CD4-positive, alpha-beta T cell (primary cell): ENCODE results near the gene SLCO4C1. TPM values are rescaled to one million over a fixed set of nuclear protein-coding genes. Genes with fewer than 3 reads are reported as not detected.
A peak's percentile ranks its signal among the peaks of the same experiment; 100 is the strongest.

Source experiments
- ATAC-seq: fragments of 200-7000 bp; cut with Tn5 transposase; one replicate; pipeline ENCODE4 v1.10.0; 2022; ENCODE audit warnings: mild to moderate bottlenecking; ENCODE audit not compliant: poor library complexity
- CTCF ChIA-PET: fragments of 350-600 bp; sonication (Branson Sonifier 250); formaldehyde crosslinking; loops from one replicate; lab custom pipeline; 2021; ENCODE audit warnings: antibody characterized with exemption, inconsistent platforms; lab: Charles Lee
- POLR2A ChIA-PET: fragments of 350-600 bp; sonication (Branson Sonifier 250); formaldehyde crosslinking; loops from one replicate; lab custom pipeline; 2021; ENCODE audit warnings: antibody characterized with exemption, inconsistent platforms; lab: Charles Lee
- DNase-seq, 14 experiments: peaks; one replicate each; pipeline ENCODE4 v3.0.0-alpha.2; 2013 to 2020; ENCODE audit warnings: mixed read lengths in 2 of 14
- H3K27ac ChIP-seq, 2 donors: one replicate each; pipeline versions ENCODE4 v1.5.1 to v1.7.0; 2013; ENCODE audit warnings: low read length in 2 of 2, low read depth in 1 of 2, mild to moderate bottlenecking in 1 of 2
- H3K27me3 ChIP-seq, 2 experiments: 1 replicate in 1 of 2; 2 replicates in 1 of 2; pipeline versions ENCODE4 v1.6.1 to v1.7.0; 2013; ENCODE audit warnings: low read length in 2 of 2, control low read depth in 1 of 2, mild to moderate bottlenecking in 1 of 2, moderate library complexity in 1 of 2; ENCODE audit not compliant: insufficient read depth in 2 of 2, control insufficient read depth in 1 of 2
- H3K36me3 ChIP-seq: one replicate; pipeline ENCODE4 v1.6.1; 2013; ENCODE audit warnings: low read length, control low read depth; ENCODE audit not compliant: insufficient read depth
- H3K4me1 ChIP-seq: one replicate; pipeline ENCODE4 v1.6.1; 2013; ENCODE audit warnings: low read length, control low read depth; ENCODE audit not compliant: insufficient read depth
- H3K4me3 ChIP-seq: one replicate; pipeline ENCODE4 v1.5.1; 2013; ENCODE audit warnings: mild to moderate bottlenecking, low read length, moderate library complexity
- H3K9me3 ChIP-seq, 2 experiments: 1 replicate in 1 of 2; 2 replicates in 1 of 2; pipeline versions ENCODE4 v1.6.1 to v1.7.0; 2013; ENCODE audit warnings: low read length in 2 of 2, mild to moderate bottlenecking in 2 of 2, control low read depth in 1 of 2, moderate library complexity in 1 of 2; ENCODE audit not compliant: control insufficient read depth in 1 of 2, insufficient read depth in 1 of 2
- H3K27ac Mint-ChIP-seq: one replicate; pipeline ENCODE4 v1.8.0; 2020; ENCODE audit warnings: mixed read lengths
- H3K27me3 Mint-ChIP-seq: one replicate; pipeline ENCODE4 v1.8.0; 2021; ENCODE audit warnings: mixed read lengths
- H3K36me3 Mint-ChIP-seq: one replicate; pipeline ENCODE4 v1.8.0; 2021; ENCODE audit warnings: low read depth, mixed read lengths
- H3K4me1 Mint-ChIP-seq: one replicate; pipeline ENCODE4 v1.8.0; 2021; ENCODE audit warnings: low read depth, mixed read lengths
- H3K4me3 Mint-ChIP-seq: one replicate; pipeline ENCODE4 v1.8.0; 2020; ENCODE audit warnings: mild to moderate bottlenecking, mixed read lengths
- H3K9me3 Mint-ChIP-seq: one replicate; pipeline ENCODE4 v1.8.0; 2020; ENCODE audit warnings: mixed read lengths
- CTCF ChIP-seq: fragments of 200-600 bp; IDR thresholded peaks from one replicate; pipeline ENCODE4 v1.8.0; 2022; ENCODE audit warnings: antibody characterized with exemption, mild to moderate bottlenecking
- intact Hi-C, 2 experiments: fragments of 100-400 bp; cut with DNase I in 1 of 2; cut with micrococcal nuclease in 1 of 2; formaldehyde crosslinking; loops; one replicate each; pipeline versions ENCODE4 v1.15.1 to v1.9.0; 2023 to 2025; cut with DNase I, micrococcal nuclease
- total RNA-seq, 174 experiments: library from RNA in 2 of 174; stranded (reverse) in 2 of 174; gene quantifications; one replicate each; pipeline ENCODE4 v1.2.3 and lab custom pipeline; 2021 to 2026

The SLCO4C1 gene
- total RNA-seq, 2 experiments from 2014 or later = 0.06 to 0.11 TPM

- Mint-ChIP-seq H3K9me3 (no peaks in the 10 kb centered on the region), H3K4me1 (peaks cover 10% of the 10 kb centered on the region), H3K4me3 (no peak overlapping the region), H3K36me3 (no peaks in the 10 kb centered on the region), H3K27ac (no peak overlapping the region), H3K27me3 (peaks cover under 1% of the 10 kb centered on the region)
- ATAC-seq (no peak), DNase-seq (no peak)
- Histone ChIP-seq H3K36me3 (no peaks in the 10 kb centered on the region), H3K27ac (no peak overlapping the region), H3K4me3 (no peak overlapping the region), H3K9me3 (no peaks in the 10 kb centered on the region), H3K4me1 (no peaks in the 10 kb centered on the region), H3K27me3 (no peaks in the 10 kb centered on the region)
- POLR2A ChIA-PET = no interaction called here
- no peak for TF ChIP-seq CTCF
- intact Hi-C loops = no loop called here
- CTCF ChIA-PET = no interaction called here
Observed at GRCh38 chr5:102226321-102226720, 69.8 kb downstream of the SLCO4C1 start.

- peaks cover 11% of the 10 kb centered on the region for H3K27me3 Mint-ChIP-seq
- Histone ChIP-seq H3K4me1 (no peaks in the 10 kb centered on the region), H3K4me3 (no peak overlapping the region), H3K36me3 (no peaks in the 10 kb centered on the region), H3K27ac (no peak overlapping the region), H3K27me3 (no peaks in the 10 kb centered on the region), H3K9me3 (no peaks in the 10 kb centered on the region)
- ChIA-PET CTCF (no interaction called here), POLR2A (no interaction called here)
- H3K36me3 Mint-ChIP-seq = no peaks in the 10 kb centered on the region
- H3K4me3 Mint-ChIP-seq = no peak overlapping the region
- peak; percentile 76 for TF ChIP-seq CTCF
- no peaks in the 10 kb centered on the region for H3K4me1 Mint-ChIP-seq
- intact Hi-C loops = loop anchor here in 1 of 2 experiments (5.0 kb wide), 1 partner anchor 1792 kb away; no protein-coding TSS in a partner anchor
- DNase-seq (peak in 3 of 14 experiments; percentile 45 to 54 (median 53)), ATAC-seq (no peak)
- no peak overlapping the region for H3K27ac Mint-ChIP-seq
- H3K9me3 Mint-ChIP-seq = no peaks in the 10 kb centered on the region
Observed at GRCh38 chr5:102223542-102224477, 72.3 kb downstream of the SLCO4C1 start.

- Histone ChIP-seq H3K27me3 (no peaks in the 10 kb centered on the region), H3K4me1 (no peaks in the 10 kb centered on the region), H3K9me3 (no peaks in the 10 kb centered on the region), H3K4me3 (no peak overlapping the region), H3K36me3 (no peaks in the 10 kb centered on the region), H3K27ac (no peak overlapping the region)
- no peaks in the 10 kb centered on the region for H3K36me3 Mint-ChIP-seq
- no peaks in the 10 kb centered on the region for H3K4me1 Mint-ChIP-seq
- intact Hi-C loops = loop anchor here in 1 of 2 experiments (5.0 kb wide), 1 partner anchor 1790 kb away; no protein-coding TSS in a partner anchor
- no peak overlapping the region for H3K4me3 Mint-ChIP-seq
- ChIA-PET CTCF (no interaction called here), POLR2A (no interaction called here)
- no peak for DNase-seq
- no peaks in the 10 kb centered on the region for H3K9me3 Mint-ChIP-seq
- H3K27ac Mint-ChIP-seq = no peak overlapping the region
- peaks cover 12% of the 10 kb centered on the region for H3K27me3 Mint-ChIP-seq
- no peak for TF ChIP-seq CTCF
- no peak for ATAC-seq
Observed at GRCh38 chr5:102222772-102223171, 73.3 kb downstream of the SLCO4C1 start.
